HUES48 (cell line): Measurements from ENCODE around the gene CDR2L.
"Not testable (repeated sequence)": the region's sequence is repeated elsewhere in the genome, so short reads cannot be mapped to it uniquely, and the experiment has no call there.

Experiments
- H3K27ac ChIP-seq: one replicate; pipeline ENCODE4 v1.7.0; 2013; ENCODE audit warnings: low read depth, low read length, inconsistent platforms
- H3K27me3 ChIP-seq: 2 replicates; pipeline ENCODE4 v1.6.1; 2013; ENCODE audit warnings: mild to moderate bottlenecking, low read length; ENCODE audit not compliant: control insufficient read depth, insufficient read depth
- H3K36me3 ChIP-seq: 2 replicates; pipeline ENCODE4 v1.6.1; 2013; ENCODE audit warnings: low read length; ENCODE audit not compliant: control insufficient read depth, insufficient read depth
- H3K4me1 ChIP-seq: 2 replicates; pipeline ENCODE4 v1.6.1; 2013; ENCODE audit warnings: mild to moderate bottlenecking, low read length; ENCODE audit not compliant: control insufficient read depth, insufficient read depth
- H3K4me3 ChIP-seq: 2 replicates; pipeline ENCODE4 v1.5.1; 2013; ENCODE audit warnings: mild to moderate bottlenecking, low read depth, low read length
- H3K9ac ChIP-seq: 2 replicates; pipeline ENCODE4 v1.6.1; 2013; ENCODE audit warnings: mild to moderate bottlenecking, low read depth, low read length, moderate library complexity
- H3K9me3 ChIP-seq: 2 replicates; pipeline ENCODE4 v1.6.1; 2013; ENCODE audit warnings: low read length; ENCODE audit not compliant: control insufficient read depth, insufficient read depth

Gene CDR2L

DNA sequence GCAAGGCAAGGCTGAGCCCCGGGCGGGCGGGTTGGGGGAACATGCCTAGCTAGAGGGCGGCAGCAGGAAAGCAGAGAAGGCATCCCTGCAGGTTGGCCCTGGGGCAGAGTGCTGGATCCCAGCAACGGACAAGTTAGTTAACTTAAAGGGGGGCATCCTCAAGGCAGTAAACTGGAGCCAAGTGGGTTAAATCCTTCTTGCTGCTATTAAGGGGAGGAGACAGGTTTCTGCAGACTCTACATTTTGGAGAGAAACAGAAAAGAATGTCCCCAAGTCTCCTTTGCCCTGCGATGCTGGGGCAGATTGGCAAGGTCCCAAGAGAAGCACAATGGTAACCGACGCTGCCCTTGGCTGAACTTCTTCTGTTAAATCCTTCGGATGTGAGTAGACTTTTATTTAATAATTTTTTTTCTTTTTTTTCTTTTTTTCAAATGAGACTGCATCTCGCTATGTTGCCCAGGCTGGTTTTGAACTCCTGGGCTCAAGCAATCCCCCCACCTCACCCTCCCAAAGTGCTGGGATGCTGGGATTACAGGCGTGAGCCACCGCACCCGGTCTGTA lies 45.4 kb downstream of the CDR2L start:
- Histone ChIP-seq H3K27ac (no peak overlapping the region), H3K27me3 (no peaks in the 10 kb centered on the region), H3K4me1 (no peaks in the 10 kb centered on the region), H3K9me3 (peaks cover 11% of the 10 kb centered on the region), H3K4me3 (peak overlapping the region; percentile 80), H3K36me3 (peaks cover 5% of the 10 kb centered on the region; the same call in 1 of the 2 replicates), H3K9ac (no peak overlapping the region)

DNA sequence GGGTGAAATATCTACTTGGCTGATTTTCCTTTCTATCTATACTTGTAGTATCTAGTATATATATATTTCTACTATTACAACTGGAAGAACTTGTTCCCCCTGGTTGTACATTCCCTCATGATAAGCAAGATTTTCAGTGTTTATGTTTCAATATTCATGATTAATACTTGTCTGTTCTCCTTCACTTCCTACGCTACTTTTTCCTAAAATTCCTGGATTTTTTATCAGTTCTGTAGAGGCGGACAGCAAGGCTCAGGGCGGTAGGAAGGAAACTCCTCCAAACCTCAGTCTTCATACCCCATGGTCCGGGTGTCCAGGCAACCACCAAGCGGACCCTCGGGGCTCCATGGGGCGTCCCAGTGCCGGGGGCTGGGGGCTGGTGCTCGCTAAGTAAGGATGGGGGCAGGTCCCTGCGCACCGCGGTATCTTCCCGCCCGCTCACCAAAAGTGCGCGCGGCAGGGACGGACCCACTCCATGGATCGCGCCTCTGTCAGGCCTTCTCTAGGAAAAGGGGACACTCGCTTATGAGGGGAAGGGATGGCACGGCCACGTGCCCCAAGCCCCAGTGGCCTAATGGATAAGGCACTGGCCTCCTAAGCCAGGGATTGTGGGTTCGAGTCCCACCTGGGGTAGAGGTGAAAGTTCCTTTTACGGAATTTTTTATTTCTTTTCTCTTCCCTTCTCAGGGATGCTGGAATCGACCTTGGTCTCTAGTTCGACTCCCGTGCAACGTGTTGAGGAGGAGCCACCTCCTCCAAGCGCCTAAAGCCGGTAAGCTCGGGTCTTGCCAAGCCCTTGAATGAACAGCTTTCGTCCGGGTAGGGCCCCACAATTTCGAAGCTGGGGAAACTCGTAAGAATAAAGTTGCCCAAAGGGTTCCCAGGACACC lies 46.2 kb downstream of the CDR2L start:
- H3K9me3 ChIP-seq, result peaks cover 11% of the 10 kb centered on the region
- H3K9ac ChIP-seq, result peak overlapping the region; percentile 63
- no peaks in the 10 kb centered on the region for H3K4me1 ChIP-seq
- peak overlapping the region; percentile 90 for H3K27ac ChIP-seq
- H3K4me3 ChIP-seq, result peak overlapping the region; percentile 80
- H3K27me3 ChIP-seq, result no peaks in the 10 kb centered on the region
- peaks cover 11% of the 10 kb centered on the region for H3K36me3 ChIP-seq

DNA sequence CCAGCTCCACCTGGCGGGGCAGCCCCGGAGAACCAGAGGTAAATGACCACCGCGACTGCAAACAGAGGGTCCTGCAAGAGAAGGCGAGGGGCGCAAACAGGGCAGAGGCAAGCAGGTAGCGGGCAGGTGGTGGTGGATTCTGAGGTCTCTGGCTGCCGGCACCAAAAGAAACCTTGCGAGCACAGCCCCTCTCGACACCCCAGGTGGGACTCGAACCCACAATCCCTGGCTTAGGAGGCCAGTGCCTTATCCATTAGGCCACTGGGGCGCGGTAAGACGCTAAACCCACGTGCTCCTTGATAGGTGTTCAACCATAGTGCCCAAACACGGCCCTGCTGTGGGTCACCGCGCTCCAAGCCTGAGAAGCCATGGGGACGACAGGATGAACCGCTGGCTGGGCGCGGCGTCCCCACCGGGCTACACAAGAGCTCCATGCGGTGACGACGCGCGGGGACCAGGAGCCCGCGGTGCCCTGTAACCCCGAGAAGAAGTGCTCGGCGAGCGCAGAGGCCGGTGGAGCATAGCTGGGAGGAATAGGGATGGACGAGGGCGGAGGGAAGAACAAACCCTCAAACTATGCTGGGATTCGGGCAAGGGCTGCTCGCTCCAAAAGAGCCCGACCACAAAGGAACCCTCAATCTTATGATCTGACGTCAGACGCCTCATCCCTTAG lies 46.9 kb downstream of the CDR2L start:
- peak overlapping the region; percentile 80 for H3K4me3 ChIP-seq
- H3K9ac ChIP-seq, result peak overlapping the region; percentile 96
- no peaks in the 10 kb centered on the region for H3K27me3 ChIP-seq
- H3K4me1 ChIP-seq, result no peaks in the 10 kb centered on the region
- H3K27ac ChIP-seq, result peak overlapping the region; percentile 90
- peaks cover 19% of the 10 kb centered on the region for H3K36me3 ChIP-seq
- peaks cover 11% of the 10 kb centered on the region for H3K9me3 ChIP-seq

DNA sequence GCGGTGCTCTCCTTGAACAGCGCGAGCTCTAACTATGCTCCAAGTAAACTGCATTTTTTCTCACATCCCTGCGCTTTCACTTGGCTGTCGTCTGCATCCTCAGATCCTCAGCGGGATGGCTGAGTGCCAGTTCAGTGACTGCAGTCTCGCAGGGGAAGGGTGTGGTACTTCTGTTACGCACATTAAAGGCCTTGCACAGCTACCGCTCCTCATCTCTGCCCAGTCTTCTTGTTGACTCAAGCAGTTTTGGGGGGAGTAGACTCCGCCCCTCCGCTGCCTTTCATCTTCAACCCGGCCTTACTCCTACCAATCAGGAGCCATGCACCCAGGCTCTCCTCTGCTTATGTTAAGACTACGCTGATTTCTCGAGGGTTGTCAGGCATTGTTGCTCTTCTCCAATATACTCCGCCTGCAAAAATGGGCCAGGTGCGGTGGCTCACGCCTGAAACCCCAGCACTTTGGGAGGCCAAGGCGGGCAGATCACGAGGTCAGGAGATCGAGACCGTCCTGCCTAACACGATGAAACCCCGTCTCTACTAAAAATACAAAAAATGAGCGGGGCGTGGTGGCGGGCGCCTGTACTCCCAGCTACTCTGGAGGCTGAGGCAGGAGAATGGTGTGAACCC lies 49.3 kb downstream of the CDR2L start:
- Histone ChIP-seq H3K4me3 (no peak overlapping the region), H3K27ac (peak overlapping the region; percentile 14), H3K9ac (no peak overlapping the region), H3K27me3 (no peaks in the 10 kb centered on the region), H3K9me3 (no peaks in the 10 kb centered on the region), H3K36me3 (peaks cover 42% of the 10 kb centered on the region), H3K4me1 (peaks cover 2% of the 10 kb centered on the region; the same call in 1 of the 2 replicates)

DNA sequence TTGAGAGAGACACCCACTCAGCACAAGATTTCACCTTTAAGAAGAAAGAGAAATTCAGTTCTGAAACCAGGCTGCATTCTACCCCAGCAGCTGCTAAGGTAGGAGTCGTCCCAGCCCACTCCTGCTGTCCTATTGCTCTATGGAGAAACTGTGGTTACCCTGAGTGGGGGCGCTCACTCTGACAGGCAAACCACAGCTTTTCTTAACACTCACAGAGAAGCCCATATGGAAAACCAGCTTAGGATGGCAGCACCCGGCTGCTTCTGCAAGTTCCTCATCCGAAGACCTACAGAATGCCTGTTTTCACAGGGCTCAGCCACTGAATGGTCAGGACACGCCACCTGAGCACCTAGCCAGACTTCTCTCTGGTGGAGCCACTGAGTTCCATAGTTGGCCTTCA lies 51.8 kb downstream of the CDR2L start:
- peaks cover 50% of the 10 kb centered on the region for H3K36me3 ChIP-seq
- H3K9me3 ChIP-seq, result no peaks in the 10 kb centered on the region
- no peak overlapping the region for H3K27ac ChIP-seq
- peaks cover 21% of the 10 kb centered on the region; the same call in 1 of the 2 replicates for H3K4me1 ChIP-seq
- no peak overlapping the region for H3K9ac ChIP-seq
- no peak overlapping the region for H3K4me3 ChIP-seq
- no peaks in the 10 kb centered on the region for H3K27me3 ChIP-seq

DNA sequence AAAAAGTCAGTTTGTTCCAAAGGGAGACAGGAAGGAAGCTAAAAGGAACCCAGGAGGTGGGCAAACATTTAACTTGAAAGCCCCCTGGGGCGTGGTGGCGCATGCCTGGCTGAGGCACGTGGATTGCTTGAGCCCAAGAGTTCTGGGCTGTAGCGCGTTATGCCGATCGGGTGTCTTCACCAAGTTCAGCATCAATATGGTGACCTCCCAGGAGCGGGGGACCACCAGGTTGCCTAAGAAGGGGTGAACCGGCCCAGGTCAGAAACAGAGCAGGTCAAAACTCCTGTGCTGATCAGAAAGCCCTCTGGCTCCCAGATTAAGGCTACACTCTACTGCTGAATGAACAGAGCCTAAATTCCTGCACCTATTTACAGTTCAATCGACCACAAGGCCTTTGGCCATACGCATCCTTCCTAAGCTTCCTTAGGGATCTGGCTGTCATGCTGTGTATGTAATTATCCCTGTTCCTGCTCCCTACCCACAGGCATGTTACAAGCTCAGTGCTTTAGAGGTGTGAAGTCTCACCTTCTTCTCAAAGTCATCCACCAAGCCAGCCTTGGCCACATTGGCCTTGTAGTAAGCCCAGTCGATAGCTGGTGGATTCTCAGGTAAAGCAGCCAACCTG lies 54.3 kb downstream of the CDR2L start:
- no peak overlapping the region; the same call in 1 of the 2 replicates for H3K9ac ChIP-seq
- H3K36me3 ChIP-seq, result peaks cover 50% of the 10 kb centered on the region
- peak overlapping the region; percentile 77 for H3K27ac ChIP-seq
- H3K4me3 ChIP-seq, result no peak overlapping the region
- no peaks in the 10 kb centered on the region for H3K9me3 ChIP-seq
- H3K4me1 ChIP-seq, result peaks cover 27% of the 10 kb centered on the region
- H3K27me3 ChIP-seq, result no peaks in the 10 kb centered on the region

DNA sequence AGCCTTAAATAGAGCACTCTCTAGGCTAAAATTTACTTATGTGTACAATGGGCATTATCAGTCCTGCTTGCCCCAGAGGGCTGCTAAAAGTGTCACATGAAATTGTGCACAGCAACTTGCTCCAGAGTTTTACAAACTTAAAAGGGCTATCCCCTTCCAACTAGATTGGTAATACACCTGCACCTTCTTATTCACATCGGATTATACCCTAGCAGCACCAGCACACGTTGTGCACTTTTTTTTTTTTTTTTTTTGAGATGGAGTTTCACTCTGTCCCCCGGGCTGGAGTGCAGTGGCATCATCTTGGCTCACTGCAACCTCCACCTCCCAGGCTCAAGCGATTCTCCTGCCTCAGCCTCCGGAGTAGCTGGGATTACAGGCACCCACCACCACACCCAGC lies 56.4 kb downstream of the CDR2L start:
- peaks cover 36% of the 10 kb centered on the region for H3K36me3 ChIP-seq
- not testable (repeated sequence) for H3K4me3 ChIP-seq, H3K9ac ChIP-seq, H3K9me3 ChIP-seq, H3K27me3 ChIP-seq
- H3K4me1 ChIP-seq, result peaks cover 35% of the 10 kb centered on the region
- peak overlapping the region; percentile 33 for H3K27ac ChIP-seq

DNA sequence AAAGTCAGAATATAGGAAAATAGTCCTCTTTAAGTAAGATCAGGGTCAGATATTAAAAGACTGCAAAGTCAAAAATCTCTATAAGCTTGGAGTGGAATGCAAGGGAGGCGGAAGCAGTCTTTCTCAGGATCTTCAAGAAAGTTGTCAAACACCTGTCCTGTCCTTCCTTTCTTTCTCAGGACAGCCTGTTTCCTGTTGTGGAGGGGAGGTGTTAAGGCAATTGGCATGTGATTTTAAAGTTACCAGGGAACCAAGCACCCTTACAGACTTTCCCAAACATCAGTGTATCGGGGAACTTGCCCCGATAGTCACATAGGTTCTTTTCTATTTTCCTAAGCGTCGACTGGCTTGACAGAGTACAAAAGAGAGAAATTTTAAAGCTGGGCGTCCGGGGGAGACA lies 57.3 kb downstream of the CDR2L start:
- Histone ChIP-seq H3K27me3 (no peaks in the 10 kb centered on the region), H3K36me3 (peaks cover 36% of the 10 kb centered on the region), H3K4me1 (peaks cover 35% of the 10 kb centered on the region), H3K9me3 (no peaks in the 10 kb centered on the region), H3K27ac (peak overlapping the region; percentile 96), H3K4me3 (peak overlapping the region; percentile 89), H3K9ac (no peak overlapping the region; the same call in 1 of the 2 replicates)

DNA sequence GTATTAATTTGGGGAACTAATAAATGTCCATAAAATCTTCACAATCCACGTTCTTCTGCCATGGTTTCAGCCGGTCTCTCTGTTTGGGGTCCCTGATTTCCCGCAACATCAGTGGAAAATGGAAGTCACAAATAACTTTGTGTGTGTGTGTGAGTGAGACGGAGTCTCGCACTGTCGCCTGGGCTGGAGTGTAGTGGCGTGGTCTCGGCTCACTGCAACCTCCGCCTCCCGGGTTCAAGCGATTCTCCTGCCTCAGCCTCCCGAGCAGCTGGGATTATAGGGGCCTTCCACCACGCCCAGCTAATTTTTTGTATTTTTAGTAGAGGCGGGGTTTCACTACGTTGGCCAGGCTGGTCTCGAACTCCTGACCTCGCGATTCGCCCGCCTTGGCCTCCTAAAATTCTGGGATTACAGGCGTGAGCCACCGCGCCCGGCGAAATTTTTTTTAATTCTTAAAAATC lies 58.5 kb downstream of the CDR2L start:
- peak overlapping the region; percentile 89 for H3K4me3 ChIP-seq
- peak overlapping the region; percentile 96 for H3K27ac ChIP-seq
- not testable (repeated sequence) for H3K9me3 ChIP-seq, H3K27me3 ChIP-seq
- peaks cover 35% of the 10 kb centered on the region for H3K4me1 ChIP-seq
- H3K9ac ChIP-seq, result peak overlapping the region; percentile 87
- peaks cover 34% of the 10 kb centered on the region for H3K36me3 ChIP-seq
